ENCODE data around the gene DOCK2. TPM values are rescaled to one million over a fixed set of nuclear protein-coding genes. Genes with fewer than 3 reads are reported as not detected.

DOCK2 gene
- total and polyA plus RNA-seq, 2 of the 8 experiments (the other 6 are each of a cell fraction or from before 2014, with no cell fraction given): 3.9 to 5.7 TPM

DNA sequence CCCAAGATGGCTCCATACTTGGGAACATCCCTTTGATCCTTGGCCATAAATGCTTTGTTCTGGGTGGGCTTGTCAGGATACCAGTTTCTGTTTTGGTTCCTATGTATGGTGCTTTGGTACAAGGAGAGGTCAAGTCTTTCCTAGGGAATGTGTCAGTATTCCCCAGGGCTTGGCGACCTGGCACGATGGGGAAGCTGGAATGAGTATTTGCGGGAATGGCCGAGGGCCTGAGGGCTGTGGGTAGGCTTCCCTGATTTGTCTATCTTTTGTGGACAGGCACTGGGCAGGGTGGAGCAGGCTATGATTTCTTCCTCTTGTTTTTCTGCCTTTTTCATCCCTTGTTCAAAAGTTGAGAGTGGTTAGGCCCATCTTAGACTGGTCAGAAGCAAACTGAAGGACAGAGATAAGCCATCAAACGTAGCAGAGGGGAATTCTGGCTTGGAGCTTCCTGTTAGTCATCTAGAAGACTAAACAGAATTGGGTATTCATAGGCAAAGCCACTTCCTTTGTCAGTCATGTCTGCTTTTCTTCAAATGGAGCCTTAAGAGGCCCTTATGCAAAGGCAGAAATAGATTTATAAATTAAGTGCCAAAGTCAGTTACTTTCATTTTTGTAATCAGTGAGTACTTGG is 13.7 kb downstream of the DOCK2 start:
- H3K4me2 ChIP-seq (ENCODE audit: insufficient read depth in 1 of 2, low read depth in 2 of 2, low read length in 2 of 2): no peak overlapping the region

More for the DNA sequence above, 13.7 kb downstream of the DOCK2 start:
- Histone ChIP-seq H3K36me3 (ENCODE audit: control insufficient read depth in 2 of 4, insufficient read depth in 4 of 4, low read length in 3 of 4) (no peaks in the 10 kb centered on the region), H3K9ac (replicated peaks in 1 of 4; ENCODE audit: extremely low read depth in 1 of 4, low read depth in 3 of 4, low read length in 3 of 4) (no peak overlapping the region), H2BK12ac (ENCODE audit: low read depth, low read length) (no peak overlapping the region), H3K79me2 (ENCODE audit: control insufficient read depth in 1 of 2, insufficient read depth in 2 of 2, low read length in 2 of 2) (no peaks in the 10 kb centered on the region), H3K56ac (replicated peaks; ENCODE audit: insufficient read length, low read depth, low read length) (no peak overlapping the region), H3K27ac (ENCODE audit: low read depth, low read length) (no peak overlapping the region), H4K5ac (ENCODE audit: insufficient read length, low read depth, low read length) (no peak overlapping the region), H2BK120ac (replicated peaks; ENCODE audit: low read depth, low read length) (no peak overlapping the region), H3K14ac (ENCODE audit: insufficient read length) (no peak overlapping the region), H3K23me2 (ENCODE audit: low read depth, low read length) (no peaks in the 10 kb centered on the region; the same call in 1 of the 2 replicates), H3K4ac (replicated peaks; ENCODE audit: insufficient read length, low read depth, low read length) (no peak overlapping the region), H3K18ac (ENCODE audit: extremely low read depth, low read length) (no peak overlapping the region), H4K20me1 (replicated peaks in 1 of 2; ENCODE audit: control insufficient read depth in 1 of 2, insufficient read depth in 2 of 2, low read length in 2 of 2) (no peaks in the 10 kb centered on the region), H3K27me3 (replicated peaks in 1 of 4; ENCODE audit: control insufficient read depth in 3 of 4, extremely low read depth in 1 of 4, insufficient read depth in 3 of 4, low read length in 3 of 4) (peaks cover 0 to 3% (median 0%) of the 10 kb centered on the region in 4 experiments; a peak in 1 of 7 replicates), H3K4me1 (replicated peaks in 1 of 4; ENCODE audit: control insufficient read depth in 3 of 4, insufficient read depth in 4 of 4, low read length in 3 of 4) (no peaks in the 10 kb centered on the region), H3K4me3 (ENCODE audit: extremely low read depth in 1 of 4, insufficient read depth in 2 of 4, low read depth in 3 of 4, low read length in 4 of 4) (no peak overlapping the region), H4K8ac (ENCODE audit: extremely low read depth, insufficient read depth, low read length) (no peak overlapping the region), H3K23ac (ENCODE audit: insufficient read length) (no peak overlapping the region), H2AK5ac (ENCODE audit: low read depth, low read length) (no peak overlapping the region), H2BK5ac (ENCODE audit: low read depth, low read length) (no peak overlapping the region), H2AFZ (ENCODE audit: low read length) (no peak overlapping the region), H3K79me1 (ENCODE audit: low read depth, low read length) (no peaks in the 10 kb centered on the region), H4K91ac (replicated peaks; ENCODE audit: insufficient read length, low read length) (no peak overlapping the region), H2BK15ac (ENCODE audit: low read length) (no peak overlapping the region), H2BK20ac (ENCODE audit: low read length) (no peak overlapping the region), H3K9me3 (ENCODE audit: insufficient read depth in 2 of 2, low read depth in 1 of 2, low read length in 1 of 2) (no peaks in the 10 kb centered on the region)
- DNase-seq (ENCODE audit: low read depth in 1 of 2, low spot score in 2 of 2) (no peak), FAIRE-seq (no peak)
- TF ChIP-seq KDM5A (IDR thresholded peaks at IDR 0.05; ENCODE audit: low read length) (no peak), CBX8 (IDR thresholded peaks at IDR 0.05; ENCODE audit: borderline replicate concordance, low read depth, low read length) (no peak), SRF (IDR thresholded peaks at IDR 0.05; ENCODE audit: low read depth, low read length) (no peak), KDM4A (IDR thresholded peaks at IDR 0.05; ENCODE audit: low read depth, low read length, severe bottlenecking) (no peak), JUND (IDR thresholded peaks at IDR 0.05; ENCODE audit: low read length) (no peak), ASH2L (IDR thresholded peaks at IDR 0.05; ENCODE audit: low read length) (no peak), KDM1A (IDR thresholded peaks at IDR 0.05; ENCODE audit: borderline replicate concordance, low read length) (no peak), TAF1 (IDR thresholded peaks at IDR 0.05; ENCODE audit: low read depth, low read length) (no peak), RBBP5 (IDR thresholded peaks at IDR 0.05; ENCODE audit: borderline replicate concordance, low read depth, low read length) (no peak), HDAC2 (IDR thresholded peaks at IDR 0.05; ENCODE audit: borderline replicate concordance in 1 of 2, low read depth in 2 of 2, low read length in 2 of 2) (no peak), EGR1 (IDR thresholded peaks at IDR 0.05; ENCODE audit: borderline replicate concordance, low read depth, low read length) (no peak), RXRA (IDR thresholded peaks at IDR 0.05; ENCODE audit: insufficient read depth, low read depth, low read length) (no peak), FOSL1 (IDR thresholded peaks at IDR 0.05; ENCODE audit: insufficient read depth, low read depth, low read length) (no peak)
- CTCF ChIA-PET (ENCODE audit: partially characterized antibody): no interaction called here
- POLR2A ChIA-PET (ENCODE audit: partially characterized antibody): no interaction called here
- 92% methylated on average over 5 of the region's 5 CpGs; no CpG with 5 or more reads in 1 of the 2 experiments for WGBS, 2 experiments (ENCODE audit: extremely low coverage in 1 of 2, insufficient coverage in 1 of 2, insufficient read length in 1 of 2, insufficient replicate concordance in 2 of 2, low coverage in 1 of 2, low lambda C conversion rate in 2 of 2, missing lambda C conversion rate in 1 of 2)
